Neural cell (in vitro differentiated cells): ENCODE data around the gene COX4I1.

Source experiments
- REST ChIP-seq: IDR thresholded peaks from 2 replicates; pipeline ENCODE4 v1.6.1; 2012; ENCODE audit warnings: borderline replicate concordance
- SMC3 ChIP-seq: fragments of 450-650 bp; conservative IDR thresholded peaks from 2 replicates; pipeline ENCODE4 v1.6.1; 2014; ENCODE audit warnings: antibody characterized with exemption, mild to moderate bottlenecking, moderate library complexity; ENCODE audit not compliant: poor library complexity
- TAF1 ChIP-seq: IDR thresholded peaks from 2 replicates; pipeline ENCODE4 v1.6.1; 2012; ENCODE audit warnings: low read depth

- TF ChIP-seq REST (no peak), SMC3 (no peak), TAF1 (no peak)
Measured at GRCh38 chr16:85800321-85800669, 800 bp downstream of the COX4I1 start.
